DMS153 treated with DMSO at 0.1 percent for 48 hours (cell line): ENCODE results near the gene PCNX2.

Source experiments
- DNase-seq: peaks from one replicate; lab custom pipeline; 2025; ENCODE audit not compliant: unreplicated experiment; lab: John Stamatoyannopoulos, UW

The PCNX2 gene

GRCh38 chr1:233315718-233316301 is 20.3 kb upstream of the PCNX2 start:
- DNase-seq, result no peak

GRCh38 chr1:233313434-233314155 is 18.1 kb upstream of the PCNX2 start:
- no peak for DNase-seq

GRCh38 chr1:233304489-233305102 is 9.1 kb upstream of the PCNX2 start:
- DNase-seq, result no peak

GRCh38 chr1:233300326-233300725 is 4.8 kb upstream of the PCNX2 start:
- no peak for DNase-seq

GRCh38 chr1:233299450-233299849 is 3.9 kb upstream of the PCNX2 start:
- DNase-seq, result no peak

GRCh38 chr1:233295975-233296322 is 424 bp upstream of the PCNX2 start:
- no peak for DNase-seq

GRCh38 chr1:233294913-233295236 is 650 bp downstream of the PCNX2 start:
- no peak for DNase-seq

GRCh38 chr1:233293556-233294446 is 1.7 kb downstream of the PCNX2 start:
- no peak for DNase-seq

- DNase-seq, result no peak
Measured at GRCh38 chr1:233290396-233291034, 5.0 kb downstream of the PCNX2 start.

- no peak for DNase-seq
Measured at GRCh38 chr1:233289676-233290075, 5.8 kb downstream of the PCNX2 start.

- DNase-seq, result no peak
Measured at GRCh38 chr1:233282582-233282886, 13.0 kb downstream of the PCNX2 start.

- DNase-seq, result no peak
Measured at GRCh38 chr1:233281711-233282581, 13.6 kb downstream of the PCNX2 start.

GRCh38 chr1:233279971-233280370 is 15.6 kb downstream of the PCNX2 start:
- no peak for DNase-seq

GRCh38 chr1:233278631-233279030 is 16.9 kb downstream of the PCNX2 start:
- DNase-seq, result no peak

- no peak for DNase-seq
Measured at GRCh38 chr1:233277637-233278606, 17.6 kb downstream of the PCNX2 start.

- DNase-seq, result no peak
Measured at GRCh38 chr1:233269656-233270055, 25.9 kb downstream of the PCNX2 start.

- DNase-seq, result no peak
Measured at GRCh38 chr1:233268389-233269022, 27.0 kb downstream of the PCNX2 start.

- no peak for DNase-seq
Measured at GRCh38 chr1:233261695-233262094, 33.8 kb downstream of the PCNX2 start.

GRCh38 chr1:233261206-233261605 is 34.3 kb downstream of the PCNX2 start:
- DNase-seq, result no peak
